PC-3 (cell line): Measurements from ENCODE around the gene PSORS1C1.

Experiments
- CTCF ChIP-seq: fragments of 300-600 bp; sonication (generic); conservative IDR thresholded peaks from 2 replicates; pipeline ENCODE4 v1.5.1; 2017; ENCODE audit warnings: antibody characterized with exemption, low read depth, mild to moderate bottlenecking, low read length
- EZH2 ChIP-seq: fragments of 300-600 bp; sonication (generic); IDR thresholded peaks from one replicate; pipeline ENCODE4 v1.6.1; 2017; ENCODE audit warnings: antibody characterized with exemption, mild to moderate bottlenecking, low read length; ENCODE audit not compliant: unreplicated experiment
- EZH2phosphoT487 ChIP-seq: fragments of 300-600 bp; sonication (generic); IDR thresholded peaks from 2 replicates; pipeline ENCODE4 v1.6.1; 2018; ENCODE audit warnings: mild to moderate bottlenecking, antibody characterized with exemption, low read length, borderline replicate concordance

GRCh38 chr6:31125586-31126363 lies 11.2 kb downstream of the PSORS1C1 start:
- no peak for TF ChIP-seq CTCF
- TF ChIP-seq EZH2phosphoT487 = no peak
- TF ChIP-seq EZH2 = no peak
